Stimulated activated CD4-positive, alpha-beta T cell treated with anti-CD3 and anti-CD28 coated beads, Interleukin-4, amount 100 ng/mL, for 48 hours (primary cell): ENCODE results near the gene PITPNM3.
"Not testable (repeated sequence)": the region's sequence is repeated elsewhere in the genome, so short reads cannot be mapped to it uniquely, and the experiment has no call there.

Experiments
- DNase-seq, 2 donors: peaks; one replicate each; pipeline ENCODE4 v3.0.0-alpha.2; 2020; ENCODE audit warnings: low read depth in 2 of 2

The PITPNM3 gene

DNA sequence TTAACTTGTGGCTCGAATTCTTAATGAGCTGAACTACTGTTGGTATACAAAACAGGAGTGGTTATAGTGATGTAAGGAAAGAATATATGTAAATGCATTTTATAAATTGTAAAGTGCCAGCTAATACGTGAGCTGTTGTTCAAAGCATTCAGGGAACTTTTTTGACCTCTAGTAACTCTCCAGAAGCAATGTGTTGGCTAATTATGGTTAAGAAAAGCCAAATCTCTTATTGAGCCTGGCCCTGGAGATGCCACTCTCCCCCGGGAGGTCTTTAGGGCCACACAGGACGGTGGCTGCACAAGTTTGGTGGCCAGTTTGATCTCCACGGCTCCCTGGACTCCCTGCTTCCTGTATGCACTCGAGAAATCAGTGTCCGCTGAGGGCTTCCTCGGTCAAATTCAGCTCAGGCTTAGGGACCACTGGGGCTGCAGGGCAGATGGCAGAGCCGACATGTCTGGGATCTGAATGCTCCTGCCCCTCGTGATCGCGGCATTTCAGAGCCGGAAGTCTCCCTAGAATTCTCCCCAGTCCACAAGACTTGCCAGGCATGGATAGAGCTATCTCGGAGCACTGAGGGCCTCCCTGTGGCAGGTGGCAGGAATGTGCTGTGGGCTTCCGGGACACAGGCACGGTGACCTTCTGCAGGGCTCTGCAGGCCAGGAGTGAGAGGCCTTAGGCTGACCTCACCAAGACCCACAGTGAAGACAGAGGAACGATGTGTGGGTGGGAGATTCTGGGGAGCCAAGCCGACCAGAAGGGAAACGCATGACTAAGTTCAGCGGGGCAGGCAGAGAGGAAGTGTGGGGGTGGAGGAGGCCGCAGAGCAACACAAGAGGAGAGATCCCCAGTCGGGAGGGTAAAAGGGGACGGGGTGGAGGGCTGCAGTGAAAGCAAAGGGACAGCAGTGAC lies 18.6 kb upstream of the PITPNM3 start:
- DNase-seq = peak; percentile 30 to 33

DNA sequence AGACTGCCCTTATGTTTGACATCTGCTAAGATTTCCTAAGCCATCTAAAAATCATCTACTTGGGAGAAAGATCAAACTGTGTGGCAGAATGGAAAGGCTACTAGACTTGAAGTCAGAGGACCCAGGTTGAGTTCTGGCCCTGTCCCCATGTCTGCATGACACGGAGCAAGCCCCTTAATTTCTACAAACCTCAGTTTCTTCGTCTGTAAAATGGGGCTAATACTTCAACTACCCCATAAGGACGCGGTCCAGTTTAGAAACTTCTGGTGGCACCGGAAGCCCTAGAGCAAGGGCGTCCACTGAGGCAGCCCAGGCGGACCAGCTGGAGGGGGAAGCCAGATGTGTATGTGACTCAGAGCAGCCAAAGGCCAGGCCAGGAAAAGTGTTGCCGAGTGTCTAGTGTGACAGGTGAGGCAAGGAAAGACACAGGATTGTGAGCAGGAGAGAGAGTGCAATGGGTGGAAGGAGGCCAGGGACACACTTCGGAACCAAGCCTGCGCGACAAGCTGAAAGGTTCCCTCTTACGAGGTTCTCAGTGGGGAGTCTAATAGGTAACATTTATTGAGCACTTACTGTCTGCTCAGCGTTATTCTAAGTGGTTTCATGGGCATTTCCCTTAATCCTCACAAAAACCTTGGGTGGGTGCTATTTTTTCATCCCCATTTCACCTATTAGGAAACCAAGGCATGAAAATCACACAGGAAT lies 17.8 kb upstream of the PITPNM3 start:
- no peak for DNase-seq

DNA sequence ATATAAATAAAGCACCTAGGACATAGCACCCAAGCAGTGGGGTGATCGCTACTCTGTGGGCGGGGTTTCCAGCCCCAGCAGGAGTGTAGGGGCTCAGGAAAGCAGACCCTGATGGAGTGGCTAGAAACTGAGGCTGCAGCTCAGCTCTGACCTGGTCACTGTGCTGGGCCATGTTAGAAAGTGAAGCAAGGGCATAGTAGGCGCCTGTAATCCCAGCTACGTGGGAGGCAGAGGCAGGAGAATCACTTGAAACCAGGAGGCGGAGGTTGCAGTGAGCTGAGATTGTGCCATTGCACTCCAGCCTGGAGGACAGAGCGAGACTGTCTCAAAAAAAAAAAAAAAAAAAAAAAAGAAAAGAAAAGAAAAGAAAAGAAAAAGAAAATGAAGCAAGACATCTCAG lies 17.1 kb upstream of the PITPNM3 start:
- not testable (repeated sequence) for DNase-seq

DNA sequence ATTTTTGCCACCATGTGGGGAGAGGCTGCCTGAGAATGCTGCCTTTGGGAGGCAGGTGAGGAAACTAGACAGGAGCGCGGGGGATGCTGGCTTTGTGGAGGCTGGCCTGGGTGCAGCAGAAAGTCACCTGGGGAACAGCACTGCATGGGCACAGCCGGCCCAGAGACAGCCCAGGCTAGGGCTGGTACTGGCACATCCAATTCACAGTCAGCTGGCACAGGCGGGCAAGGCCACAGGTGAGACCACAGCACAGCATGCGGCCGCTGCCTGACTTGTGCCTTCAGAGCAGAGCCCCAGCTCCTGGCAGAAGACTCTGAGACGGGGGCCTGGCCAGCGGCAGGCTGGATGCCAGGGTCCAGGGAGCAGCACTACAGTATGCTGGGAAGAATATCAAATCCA lies 16.6 kb upstream of the PITPNM3 start:
- no peak for DNase-seq

DNA sequence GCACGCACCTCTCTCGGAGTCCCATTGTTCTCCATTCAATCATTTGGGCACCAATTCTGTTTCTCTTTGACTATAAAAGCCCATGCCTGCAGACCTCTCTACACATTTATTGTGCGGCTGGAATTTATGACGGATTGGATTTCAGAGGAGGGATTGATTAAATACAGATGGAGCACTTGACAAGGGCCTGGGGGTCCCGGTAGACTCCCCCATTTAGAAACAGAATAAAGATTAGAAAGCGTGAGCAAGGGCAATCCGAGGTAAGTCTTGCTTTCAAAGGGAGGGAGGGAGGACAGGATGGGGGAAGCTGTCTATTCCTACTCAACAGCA lies 15.1 kb upstream of the PITPNM3 start:
- DNase-seq = no peak

DNA sequence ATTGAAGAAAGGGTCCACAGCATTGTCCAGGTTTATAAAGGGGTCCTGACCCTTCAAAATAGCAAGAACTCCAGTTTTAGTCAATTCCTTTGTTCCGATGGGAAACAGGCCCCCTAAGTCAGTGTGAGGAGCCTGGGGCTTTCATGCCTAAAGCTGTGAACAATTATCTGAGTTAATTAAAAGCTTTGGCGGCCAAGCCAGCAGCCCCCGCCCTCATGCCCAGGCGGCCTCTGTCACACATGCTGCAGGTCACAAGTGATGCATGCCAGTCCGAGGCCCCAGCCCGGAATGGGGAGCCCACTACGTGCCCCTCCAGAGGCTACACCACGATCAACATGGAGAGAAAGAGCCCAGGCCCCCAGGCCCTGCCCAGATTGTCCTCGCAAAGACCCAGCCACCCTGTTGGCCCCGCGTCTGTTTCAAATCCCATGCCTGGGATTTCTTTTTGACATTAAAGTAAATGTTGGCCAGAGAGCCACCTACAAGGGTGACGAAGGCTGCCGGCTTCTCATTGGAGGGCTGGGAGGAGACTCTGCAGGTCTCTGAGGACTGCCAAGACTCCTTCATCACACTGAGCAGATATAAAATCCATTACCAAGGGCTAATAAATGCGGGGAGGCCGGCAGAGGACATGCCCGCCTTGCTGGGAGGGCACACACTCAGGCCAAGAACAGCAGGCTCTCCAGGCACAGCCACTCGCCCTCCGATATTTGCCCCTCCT lies 14.5 kb upstream of the PITPNM3 start:
- DNase-seq = no peak

DNA sequence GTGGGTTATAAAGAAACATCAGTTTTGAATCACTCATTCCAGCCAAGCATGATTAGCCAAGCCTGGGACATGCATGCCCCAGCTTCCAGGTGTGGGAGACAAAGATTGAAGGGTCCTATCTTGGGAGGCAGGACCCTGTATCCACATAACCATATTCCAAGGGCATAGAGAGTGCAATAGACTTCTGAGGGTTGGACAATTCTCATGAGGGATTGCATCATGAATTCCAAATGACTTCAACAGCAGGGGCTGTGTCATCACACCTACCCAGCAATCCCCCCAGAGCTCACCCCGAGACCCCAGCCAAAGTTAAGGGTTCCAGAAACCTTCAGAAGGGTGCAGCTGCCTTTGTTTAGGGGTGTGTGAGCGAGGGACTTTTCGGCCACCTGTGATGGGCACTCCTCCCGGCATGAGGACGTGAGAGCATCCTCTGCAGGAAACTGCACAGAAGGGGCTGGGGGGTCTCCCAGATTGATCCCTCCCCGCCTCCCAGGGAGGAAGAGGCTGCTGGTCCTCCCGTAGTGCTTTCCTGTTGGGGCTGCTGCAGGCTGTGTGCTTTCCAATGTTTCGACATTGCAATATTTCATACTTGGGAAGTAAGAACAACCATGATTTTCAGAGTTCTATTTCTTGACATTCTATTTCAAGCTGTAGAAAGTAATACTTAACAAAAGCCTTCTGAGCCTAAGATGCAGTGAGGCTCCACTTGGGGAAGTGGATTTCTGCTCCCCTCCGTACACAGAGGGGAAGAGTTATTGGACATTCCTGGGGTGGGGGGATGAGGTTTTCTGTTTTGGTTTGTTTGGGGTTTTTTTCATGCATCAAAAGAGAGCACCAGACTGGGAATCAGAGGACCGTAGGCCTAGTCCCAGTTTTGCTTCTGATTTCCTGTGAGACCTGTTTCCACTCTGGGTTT lies 13.3 kb upstream of the PITPNM3 start:
- DNase-seq = no peak

DNA sequence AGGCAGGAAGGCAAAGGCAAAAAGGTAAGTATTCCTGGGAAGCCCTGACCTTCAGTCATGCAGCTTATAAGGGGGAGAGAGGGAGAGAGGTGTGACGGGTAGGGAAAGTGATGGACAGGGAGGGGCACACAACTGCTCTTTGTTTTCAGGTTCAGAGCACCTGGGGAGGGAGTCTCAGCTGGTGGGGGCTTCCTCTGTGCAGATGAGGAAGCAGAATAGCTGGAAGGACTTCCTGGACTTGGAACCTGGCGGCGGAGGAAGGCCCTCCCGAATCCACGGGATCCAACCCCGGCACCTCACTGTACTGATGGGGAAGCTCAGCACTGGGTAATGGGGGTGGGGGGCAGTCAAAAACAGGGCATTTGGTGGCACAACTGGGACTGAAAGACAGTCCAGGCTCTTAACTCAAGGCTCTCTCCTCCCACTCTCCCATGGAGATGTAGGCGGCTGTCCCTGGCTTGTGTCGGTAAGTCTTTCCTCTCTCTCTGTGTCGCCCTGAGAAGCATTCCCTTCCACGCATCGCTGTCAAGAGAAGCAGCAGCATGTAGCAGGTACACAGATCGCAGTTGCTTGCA lies 11.9 kb upstream of the PITPNM3 start:
- no peak for DNase-seq

DNA sequence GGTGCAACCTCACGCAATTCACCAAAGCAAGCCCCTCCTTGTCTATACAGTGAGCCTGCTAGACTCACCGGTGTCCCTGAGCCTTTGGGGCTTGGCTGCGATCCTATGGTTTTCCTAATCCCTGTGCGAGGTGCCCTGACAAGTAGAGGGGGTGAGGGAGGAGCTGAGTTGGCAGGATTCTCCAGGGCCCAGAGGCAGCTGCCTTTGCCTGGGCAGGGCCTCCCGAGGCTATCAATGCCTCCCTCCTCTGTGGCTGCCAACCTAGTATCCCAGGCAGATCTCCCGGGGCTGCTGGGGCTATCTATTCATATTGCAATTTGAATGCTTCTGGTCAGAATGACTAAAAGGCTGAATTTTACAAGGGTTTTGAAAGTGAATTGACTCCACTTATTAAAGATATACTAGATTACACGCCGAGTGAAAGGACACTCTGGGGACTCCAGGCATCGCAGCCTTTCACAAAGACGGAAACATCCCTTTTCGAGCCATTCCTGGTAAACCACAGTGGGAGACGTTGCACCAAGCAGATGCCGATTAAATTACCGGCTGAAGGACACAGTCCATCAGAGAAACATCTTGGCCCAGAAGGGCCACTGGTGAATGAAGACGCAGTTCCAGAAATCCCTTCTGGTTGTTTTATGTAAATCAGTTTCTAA lies 11.3 kb upstream of the PITPNM3 start:
- DNase-seq = no peak

DNA sequence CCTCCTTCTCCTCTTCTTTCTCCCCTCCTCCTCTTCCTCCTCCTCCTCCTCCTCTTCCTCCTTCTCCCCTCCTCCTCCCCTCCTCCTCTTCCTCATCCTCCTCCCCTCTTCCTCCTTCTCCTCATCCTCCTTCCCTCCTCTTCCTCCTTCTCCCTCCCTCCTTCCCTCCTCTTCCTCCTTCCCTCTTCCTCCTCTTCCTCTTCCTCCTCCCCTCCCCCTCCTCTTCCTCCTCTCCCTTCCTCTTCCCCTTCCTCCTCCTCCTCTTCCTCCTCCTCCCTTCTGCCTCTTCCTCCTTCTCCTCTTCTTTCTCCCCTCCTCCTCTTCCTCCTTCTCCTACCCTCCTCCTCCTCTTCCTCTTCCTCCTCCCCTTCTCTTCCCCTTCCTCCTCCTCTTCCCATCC lies 5.1 kb upstream of the PITPNM3 start:
- DNase-seq = no peak

DNA sequence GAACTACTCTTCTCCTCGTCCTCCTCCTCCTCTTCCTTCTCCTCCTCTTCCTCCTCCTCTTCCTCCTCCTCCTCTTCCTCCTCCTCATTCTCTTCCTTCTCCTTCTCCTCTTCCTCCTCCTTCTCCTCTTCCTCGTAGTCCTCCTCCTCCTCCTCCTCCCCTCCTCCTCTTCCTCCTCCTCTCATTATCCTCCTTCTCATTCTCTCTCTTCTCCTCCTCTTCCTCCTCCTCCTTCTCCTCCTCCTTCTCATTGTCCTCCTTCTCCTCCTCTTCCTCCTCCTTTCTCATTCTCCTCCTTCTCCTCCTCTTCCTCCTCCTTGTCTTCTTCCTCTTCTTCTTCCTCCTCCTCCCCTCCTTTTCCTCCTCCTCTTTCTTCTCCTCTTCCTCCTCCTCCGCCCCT lies 4.1 kb upstream of the PITPNM3 start:
- DNase-seq = no peak

DNA sequence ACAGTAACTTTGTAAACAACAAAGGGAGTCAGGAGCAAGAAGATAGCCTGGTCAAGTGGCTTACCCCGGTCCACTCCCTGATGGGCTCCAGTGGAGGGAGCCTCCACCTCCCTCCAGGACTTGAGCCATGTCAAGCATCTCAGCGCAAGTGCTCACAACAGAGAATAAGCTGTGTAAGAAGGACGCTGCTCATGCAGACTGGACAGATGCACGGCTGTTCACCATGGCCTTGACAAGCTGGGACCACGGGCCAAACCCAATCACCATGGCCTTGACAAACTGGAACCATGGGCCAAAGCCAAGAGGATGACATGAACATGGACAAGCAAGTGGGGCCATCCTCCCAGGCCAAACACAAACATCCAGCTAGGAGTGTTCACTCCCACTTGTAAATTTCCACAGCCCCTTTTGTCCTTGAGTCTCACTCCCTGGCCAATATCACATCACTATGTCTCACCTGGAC lies 3.4 kb upstream of the PITPNM3 start:
- DNase-seq = no peak

DNA sequence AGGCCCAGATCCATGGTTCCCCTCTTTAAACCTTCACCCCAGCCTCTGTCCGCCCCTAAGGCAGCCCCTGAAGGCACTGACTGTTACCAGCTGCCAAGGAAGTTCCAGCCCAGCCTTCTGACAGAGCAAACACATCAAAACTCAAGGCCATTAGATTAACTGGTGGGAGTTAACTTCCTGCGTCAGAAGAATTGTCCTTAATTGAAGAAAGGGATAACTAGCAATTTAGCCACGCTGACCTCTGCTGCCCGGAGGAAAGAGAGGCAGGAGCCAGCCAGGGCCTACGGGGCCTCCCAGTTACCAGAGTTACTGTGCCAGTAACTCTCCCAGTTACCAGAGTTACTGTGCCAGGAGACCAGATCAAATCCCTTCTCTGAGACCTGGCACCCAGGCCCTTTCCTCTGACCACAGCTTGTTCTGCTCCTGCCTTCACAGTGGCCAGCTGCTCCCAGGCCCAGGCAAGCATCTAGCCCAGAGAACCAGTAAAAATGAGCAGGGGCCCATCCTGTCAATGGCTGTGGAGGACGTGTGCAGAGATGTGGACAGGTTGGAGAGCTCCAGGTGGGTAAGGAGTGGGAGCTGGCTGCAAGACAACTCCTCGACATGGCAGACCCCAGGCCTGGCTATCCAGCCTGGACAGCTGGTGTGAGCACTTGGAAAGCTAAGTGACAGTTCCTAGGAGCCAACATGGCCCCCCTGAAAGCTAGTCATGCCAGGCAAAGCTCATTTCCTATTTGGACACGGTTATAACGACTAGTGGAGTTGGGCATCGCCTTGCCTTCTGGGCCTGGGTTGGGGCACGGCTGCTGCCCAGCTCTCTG lies 2.8 kb upstream of the PITPNM3 start:
- no peak for DNase-seq

DNA sequence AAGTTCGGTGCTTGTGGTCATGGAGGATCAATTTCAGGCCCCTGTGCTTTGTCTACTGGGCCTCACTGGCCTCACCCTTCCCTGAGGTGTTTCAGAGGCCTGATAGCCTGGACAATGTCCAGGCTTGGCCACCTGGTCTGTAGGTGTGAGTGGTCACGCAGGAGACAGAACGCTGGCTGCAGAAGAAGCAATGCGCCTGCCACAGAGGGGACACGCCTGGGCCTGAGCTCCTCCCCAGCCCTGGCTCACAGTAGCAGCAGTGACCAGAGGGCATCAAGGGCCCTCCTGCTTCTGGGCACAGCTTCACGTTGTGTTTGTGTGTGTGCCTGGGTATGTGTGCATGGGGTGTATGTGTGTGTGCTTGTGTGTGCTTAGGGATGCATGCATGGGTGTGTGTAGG lies 1.9 kb upstream of the PITPNM3 start:
- DNase-seq = no peak

DNA sequence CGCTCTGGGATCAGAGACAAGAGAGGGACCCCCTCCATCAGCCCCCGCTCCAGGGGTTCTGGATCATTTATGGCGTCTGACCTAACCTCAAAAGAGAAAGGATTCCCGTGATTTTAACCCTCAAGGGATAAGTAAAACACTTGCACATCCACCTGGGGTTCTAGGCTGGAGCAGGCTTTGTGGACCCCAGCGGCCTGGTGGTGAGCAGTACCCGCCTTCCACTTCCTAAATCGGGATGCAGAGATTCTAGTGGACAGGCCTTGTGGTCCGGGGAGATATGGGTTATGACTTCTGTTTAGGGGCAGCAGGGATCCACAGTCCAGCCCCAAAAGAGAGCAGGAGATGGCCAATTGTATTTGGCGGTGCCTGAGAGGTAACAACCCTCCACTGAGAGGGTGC lies 684 bp upstream of the PITPNM3 start:
- no peak for DNase-seq

DNA sequence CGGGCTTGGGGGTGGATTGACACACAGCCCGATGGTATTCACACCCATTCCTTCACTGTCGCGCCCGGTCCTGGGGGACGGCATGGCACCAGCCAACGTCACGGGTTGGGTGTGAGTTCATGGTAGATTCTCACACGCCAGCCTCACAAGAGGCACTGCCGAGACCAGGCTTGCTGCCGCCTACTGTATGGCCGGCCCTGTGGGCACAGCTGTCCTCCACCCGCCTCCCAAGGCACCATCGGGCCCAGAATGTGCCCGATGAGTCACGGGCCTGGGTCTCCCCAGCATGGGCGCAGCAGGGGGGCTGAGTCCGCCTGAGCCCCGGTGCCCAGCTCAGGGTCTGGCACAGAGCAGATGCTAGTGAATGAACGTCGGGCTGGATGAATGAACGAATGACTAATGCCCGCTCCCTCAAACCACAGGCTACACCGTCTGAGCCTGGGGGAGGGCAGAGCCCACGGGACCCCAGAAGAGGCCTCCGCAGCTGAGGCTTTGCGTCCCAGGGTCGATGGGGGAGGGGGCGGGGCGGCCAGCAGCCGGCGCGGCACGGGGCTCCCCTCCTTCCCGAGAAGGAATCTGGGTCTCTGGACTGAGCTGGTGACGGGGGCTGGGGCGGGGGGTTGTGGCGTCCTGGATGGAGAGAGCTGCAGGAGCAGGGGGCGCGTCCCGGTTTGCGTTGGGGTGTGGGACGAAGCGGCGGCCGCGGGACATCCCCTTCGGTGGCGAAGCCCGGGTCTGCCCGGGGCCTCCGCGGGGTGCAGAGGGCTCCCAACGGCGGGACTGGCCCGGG lies 829 bp downstream of the PITPNM3 start:
- no peak for DNase-seq

DNA sequence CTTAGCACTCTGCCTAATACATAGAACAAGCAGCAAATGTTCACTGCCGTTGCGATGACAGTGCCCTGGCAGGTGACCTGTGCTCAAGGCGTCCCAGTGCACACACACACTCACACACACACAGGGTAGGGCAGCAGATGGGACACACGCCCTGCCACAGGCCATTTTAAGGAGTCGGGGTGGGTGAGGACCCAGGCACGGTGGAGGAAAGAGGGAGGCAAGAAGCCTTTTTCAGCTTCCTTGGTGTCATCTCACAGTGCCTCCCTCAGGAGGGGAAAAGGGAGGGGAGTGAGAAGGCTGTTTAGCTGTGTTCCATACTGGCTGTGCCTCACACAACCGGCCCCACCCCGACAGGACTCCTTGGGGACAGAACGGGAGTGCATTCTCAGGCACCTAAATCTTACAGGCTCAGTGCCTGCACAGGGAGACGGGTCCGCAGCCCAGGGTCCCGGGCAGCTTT lies 1.5 kb downstream of the PITPNM3 start:
- DNase-seq = no peak

DNA sequence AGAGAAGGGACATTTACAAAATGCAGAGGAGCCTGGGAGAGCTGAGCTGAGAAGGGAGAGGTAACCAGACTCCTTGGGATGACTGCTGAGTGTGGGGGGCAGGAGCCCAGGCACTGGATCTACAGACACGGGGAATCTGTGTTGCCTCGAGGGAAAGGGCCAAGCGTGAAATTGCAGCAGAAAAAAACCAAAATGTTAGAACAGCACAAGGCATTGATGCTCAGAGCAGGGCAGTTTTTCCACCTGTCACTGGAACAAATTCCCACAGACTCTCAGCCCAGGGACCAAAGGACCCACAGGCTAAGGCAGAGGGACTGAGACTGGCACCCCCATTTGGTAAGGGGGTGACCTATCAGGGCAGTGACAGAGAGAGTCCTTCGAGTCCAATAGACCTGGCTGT lies 2.0 kb downstream of the PITPNM3 start:
- no peak for DNase-seq
